HEK293 (cell line): ENCODE results near the gene HHAT.

Source experiments
- CTCF ChIP-seq: fragments of 450-650 bp; formaldehyde crosslinking; IDR thresholded peaks from 2 replicates; pipeline ENCODE4 v1.5.1; 2016; ENCODE audit warnings: missing biosample characterization, missing genetic modification characterization
- REST ChIP-seq: fragments of 450-650 bp; formaldehyde crosslinking; IDR thresholded peaks from 2 replicates; pipeline ENCODE4 v1.5.1; 2016; ENCODE audit warnings: missing biosample characterization, missing genetic modification characterization
- ZEB2 ChIP-seq: fragments of 450-650 bp; formaldehyde crosslinking; IDR thresholded peaks from 2 replicates; pipeline ENCODE4 v1.5.1; 2016; ENCODE audit warnings: missing biosample characterization, missing genetic modification characterization
- ZNF121 ChIP-seq: fragments of 450-650 bp; formaldehyde crosslinking; IDR thresholded peaks from 2 replicates; pipeline ENCODE4 v1.5.1; 2016; ENCODE audit warnings: missing biosample characterization, missing genetic modification characterization

- TF ChIP-seq REST (no peak), ZNF121 (tag by site-specific recombination) (no peak), ZEB2 (no peak), CTCF (tag by site-specific recombination) (no peak)
Observed at GRCh38 chr1:210288116-210288515, 40.6 kb upstream of the HHAT start.
